ENCODE data around the gene PNMA8B.

GRCh38 chr19:46524308-46524707 lies 28.6 kb upstream of the PNMA8B start:
- no peak for TF ChIP-seq CTCF (IDR thresholded peaks at IDR 0.05)
- no peak for TF ChIP-seq REST (IDR thresholded peaks at IDR 0.05; ENCODE audit: insufficient read depth in 1 of 2, low read depth in 2 of 2, low read length in 1 of 2)
- TF ChIP-seq POLR2AphosphoS5 (IDR thresholded peaks at IDR 0.05; ENCODE audit: low read depth, low read length) = no peak
- no peak for TF ChIP-seq SIN3A (IDR thresholded peaks at IDR 0.05; ENCODE audit: borderline replicate concordance, insufficient read depth, low read depth, low read length)

Data from Panc1 (cell line).